Measurements from ENCODE around the gene TMEM273.

- no peak for TF ChIP-seq POU6F1 (CRISPR knock-in tag; IDR thresholded peaks at IDR 0.05; ENCODE audit: borderline replicate concordance, low read depth)
- no peak for TF ChIP-seq ARNTL (CRISPR knock-in tag; IDR thresholded peaks at IDR 0.05; ENCODE audit: borderline replicate concordance, low read depth)
- TF ChIP-seq CSRNP3 (CRISPR knock-in tag; IDR thresholded peaks at IDR 0.05), result no peak
- TF ChIP-seq CREB5 (CRISPR knock-in tag; IDR thresholded peaks at IDR 0.05; ENCODE audit: low read depth), result no peak
- TF ChIP-seq TCF4 (CRISPR knock-in tag; IDR thresholded peaks at IDR 0.05; ENCODE audit: borderline replicate concordance), result no peak
- no peak for TF ChIP-seq ZFP3 (CRISPR knock-in tag; IDR thresholded peaks at IDR 0.05)
- TF ChIP-seq ISL1 (CRISPR knock-in tag; IDR thresholded peaks at IDR 0.05), result no peak
- no peak for TF ChIP-seq PATZ1 (CRISPR knock-in tag; IDR thresholded peaks at IDR 0.05; ENCODE audit: borderline replicate concordance)
Observed at GRCh38 chr10:49136525-49136924, 51.7 kb downstream of the TMEM273 start.

All from SK-N-SH treated with all-trans-retinoic acid at 6 μM for 48 hours (cell line).